ENCODE results near the gene IPCEF1. TPM values are rescaled to one million over a fixed set of nuclear protein-coding genes. Genes with fewer than 3 reads are reported as not detected.
"Not testable (repeated sequence)": the region's sequence is repeated elsewhere in the genome, so short reads cannot be mapped to it uniquely, and the experiment has no call there.

IPCEF1 gene
- total and polyA plus RNA-seq, 2 experiments from 2014 or later, result 0.15 TPM; not detected in 1

DNA sequence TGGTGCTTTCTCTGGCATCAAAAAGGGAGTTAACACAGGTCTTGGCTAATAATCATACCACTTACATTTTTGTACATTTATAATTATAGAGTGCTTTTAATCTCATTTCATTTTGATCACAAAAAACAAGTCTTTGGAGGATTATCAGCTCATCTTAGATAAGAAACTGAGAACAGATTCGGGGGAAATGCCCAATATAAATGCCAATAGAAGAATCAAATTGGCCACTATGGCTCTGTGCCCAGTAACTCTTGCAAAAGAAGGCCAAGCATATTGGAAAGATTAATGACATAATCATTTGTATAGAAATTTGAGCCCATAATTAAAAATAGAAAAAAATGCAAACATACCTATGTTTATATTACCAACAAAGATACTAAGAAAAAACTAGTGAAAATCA lies 42.5 kb downstream of the IPCEF1 start:
- Histone ChIP-seq H3K4me1 (ENCODE audit: low read depth) (no peaks in the 10 kb centered on the region), H3K4me3 (no peak overlapping the region), H3K36me3 (no peaks in the 10 kb centered on the region), H3K27ac (no peak overlapping the region), H3K9me3 (ENCODE audit: low read depth) (no peaks in the 10 kb centered on the region), H3K27me3 (no peaks in the 10 kb centered on the region)
- no peak for DNase-seq (ENCODE audit: low read depth in 1 of 2, low spot score in 1 of 2)
- TF ChIP-seq, protein P1, sequence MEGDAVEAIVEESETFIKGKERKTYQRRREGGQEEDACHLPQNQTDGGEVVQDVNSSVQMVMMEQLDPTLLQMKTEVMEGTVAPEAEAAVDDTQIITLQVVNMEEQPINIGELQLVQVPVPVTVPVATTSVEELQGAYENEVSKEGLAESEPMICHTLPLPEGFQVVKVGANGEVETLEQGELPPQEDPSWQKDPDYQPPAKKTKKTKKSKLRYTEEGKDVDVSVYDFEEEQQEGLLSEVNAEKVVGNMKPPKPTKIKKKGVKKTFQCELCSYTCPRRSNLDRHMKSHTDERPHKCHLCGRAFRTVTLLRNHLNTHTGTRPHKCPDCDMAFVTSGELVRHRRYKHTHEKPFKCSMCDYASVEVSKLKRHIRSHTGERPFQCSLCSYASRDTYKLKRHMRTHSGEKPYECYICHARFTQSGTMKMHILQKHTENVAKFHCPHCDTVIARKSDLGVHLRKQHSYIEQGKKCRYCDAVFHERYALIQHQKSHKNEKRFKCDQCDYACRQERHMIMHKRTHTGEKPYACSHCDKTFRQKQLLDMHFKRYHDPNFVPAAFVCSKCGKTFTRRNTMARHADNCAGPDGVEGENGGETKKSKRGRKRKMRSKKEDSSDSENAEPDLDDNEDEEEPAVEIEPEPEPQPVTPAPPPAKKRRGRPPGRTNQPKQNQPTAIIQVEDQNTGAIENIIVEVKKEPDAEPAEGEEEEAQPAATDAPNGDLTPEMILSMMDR (IDR thresholded peaks at IDR 0.05; ENCODE audit: low read depth, low read length), result no peak

DNA sequence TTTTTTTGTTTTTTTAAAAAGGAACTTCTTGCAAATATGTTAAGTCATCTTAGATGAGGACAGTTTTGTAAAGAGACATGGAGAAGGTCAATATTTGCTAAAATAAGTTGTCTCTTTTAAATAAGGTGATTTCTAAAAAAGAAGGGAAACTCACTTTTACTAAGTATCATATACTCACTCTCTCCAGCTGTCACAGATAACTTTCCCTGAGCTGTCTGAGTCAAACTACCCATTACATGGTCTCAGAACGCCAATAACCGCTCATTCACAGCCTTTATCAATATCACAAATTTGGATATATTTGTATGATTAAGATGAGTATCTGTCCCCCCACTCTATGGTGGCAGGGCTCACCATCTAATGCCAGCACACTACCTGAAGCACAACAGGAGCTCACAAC lies 47.6 kb downstream of the IPCEF1 start:
- Histone ChIP-seq H3K4me3 (no peak overlapping the region), H3K4me1 (ENCODE audit: low read depth) (no peaks in the 10 kb centered on the region), H3K27me3 (no peaks in the 10 kb centered on the region), H3K9me3 (ENCODE audit: low read depth) (no peaks in the 10 kb centered on the region), H3K27ac (no peak overlapping the region), H3K36me3 (no peaks in the 10 kb centered on the region)
- TF ChIP-seq, protein P1 (IDR thresholded peaks at IDR 0.05; ENCODE audit: low read depth, low read length), result no peak
- DNase-seq (ENCODE audit: low read depth in 1 of 2, low spot score in 1 of 2), result no peak

DNA sequence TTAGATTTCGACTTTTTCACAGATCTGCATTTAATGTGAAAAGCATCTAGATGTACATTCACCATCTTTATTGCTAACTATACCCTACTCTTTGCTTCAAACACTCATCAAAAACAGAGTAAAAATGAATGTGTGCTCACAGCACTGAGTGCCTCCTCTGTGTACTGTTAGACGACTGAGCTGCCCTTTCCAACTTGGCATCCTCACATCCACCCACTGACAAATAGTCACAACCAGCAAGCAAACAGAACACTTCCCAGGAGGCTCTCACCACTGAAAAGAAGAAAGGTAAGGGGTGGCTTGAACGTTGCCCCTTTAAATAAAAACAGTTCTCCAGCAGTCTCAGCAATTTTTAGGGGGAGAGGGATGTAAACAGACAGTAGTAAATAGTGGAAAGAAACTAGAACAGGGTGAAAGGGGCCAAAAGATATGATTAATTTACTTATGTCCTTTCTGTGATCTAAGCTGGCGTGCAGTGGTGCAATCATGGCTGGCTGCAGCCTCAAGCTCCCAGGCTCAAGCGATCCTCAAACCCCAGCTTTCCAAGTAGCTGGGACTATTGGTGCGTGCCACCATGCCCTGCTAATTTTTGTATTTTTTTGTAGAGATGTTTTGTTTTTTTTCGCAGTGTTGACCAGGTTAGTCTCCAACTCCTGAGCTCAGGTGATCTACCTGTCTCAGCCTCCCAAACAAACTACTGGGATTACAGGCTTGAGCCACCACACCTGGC lies 48.7 kb downstream of the IPCEF1 start:
- H3K9me3 ChIP-seq (ENCODE audit: low read depth), result no peaks in the 10 kb centered on the region
- no peaks in the 10 kb centered on the region for H3K27me3 ChIP-seq
- DNase-seq (ENCODE audit: low read depth in 1 of 2, low spot score in 1 of 2), result no peak
- no peaks in the 10 kb centered on the region for H3K4me1 ChIP-seq (ENCODE audit: low read depth)
- H3K4me3 ChIP-seq, result no peak overlapping the region
- H3K36me3 ChIP-seq, result no peaks in the 10 kb centered on the region
- no peak overlapping the region for H3K27ac ChIP-seq
- TF ChIP-seq, protein P1 (IDR thresholded peaks at IDR 0.05; ENCODE audit: low read depth, low read length), result no peak

- DNase-seq (ENCODE audit: low read depth in 1 of 2, low spot score in 1 of 2); H3K4me3 ChIP-seq; H3K27ac ChIP-seq; H3K4me1 ChIP-seq (ENCODE audit: low read depth); H3K27me3 ChIP-seq; H3K9me3 ChIP-seq (ENCODE audit: low read depth); H3K36me3 ChIP-seq: not testable (repeated sequence)
These were observed 49.5 kb downstream of the IPCEF1 start for GRCh38 chr6:154307147-154307546.

- no peak for DNase-seq (ENCODE audit: low read depth in 1 of 2, low spot score in 1 of 2)
- TF ChIP-seq, protein P1 (IDR thresholded peaks at IDR 0.05; ENCODE audit: low read depth, low read length), result no peak
- Histone ChIP-seq H3K36me3 (no peaks in the 10 kb centered on the region), H3K4me1 (ENCODE audit: low read depth) (no peaks in the 10 kb centered on the region), H3K27me3 (no peaks in the 10 kb centered on the region), H3K27ac (no peak overlapping the region), H3K4me3 (no peak overlapping the region), H3K9me3 (ENCODE audit: low read depth) (no peaks in the 10 kb centered on the region)
These were observed 49.9 kb downstream of the IPCEF1 start for GRCh38 chr6:154306696-154307095.

DNA sequence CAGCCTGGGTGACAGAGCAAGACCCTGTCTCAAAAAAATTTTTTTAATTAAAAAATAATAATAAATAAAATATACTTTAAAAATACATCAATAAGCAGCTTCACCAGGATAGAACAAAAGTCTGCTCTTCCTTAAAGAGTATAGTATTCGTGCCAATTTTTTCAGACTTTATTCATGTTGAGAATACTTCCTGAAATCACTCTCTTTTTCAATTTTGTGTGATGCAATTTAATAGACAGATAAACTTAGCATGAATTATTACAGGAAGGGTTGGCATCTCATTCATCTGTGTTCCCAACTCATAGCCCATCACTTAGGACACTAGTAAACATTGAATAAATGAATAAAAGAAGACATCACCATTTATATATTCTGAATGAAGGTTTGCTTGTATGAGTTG lies 52.4 kb downstream of the IPCEF1 start:
- DNase-seq (ENCODE audit: low read depth in 1 of 2, low spot score in 1 of 2), result no peak
- H3K27ac ChIP-seq, result no peak overlapping the region

DNA sequence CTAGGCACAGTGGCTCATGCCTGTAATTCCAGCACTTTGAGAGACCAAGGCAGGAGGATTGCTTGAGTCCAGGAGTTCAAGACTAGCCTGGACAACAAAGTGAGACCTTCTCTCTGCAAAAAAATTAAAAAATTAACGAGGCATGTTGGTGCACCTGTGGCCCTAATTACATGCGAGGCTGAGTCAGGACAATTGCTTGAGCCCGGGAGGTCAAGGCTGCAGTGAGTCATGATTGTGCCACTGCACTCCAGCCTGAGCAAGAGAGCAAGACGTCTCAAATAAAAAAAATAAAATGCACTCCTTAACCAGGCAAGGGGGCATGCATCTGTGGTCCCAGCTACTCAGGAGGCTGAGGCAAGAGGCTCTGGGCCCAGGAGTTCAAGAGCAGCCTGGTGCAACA lies 53.0 kb downstream of the IPCEF1 start:
- H3K27ac ChIP-seq; H3K36me3 ChIP-seq; H3K4me1 ChIP-seq (ENCODE audit: low read depth); H3K27me3 ChIP-seq; H3K9me3 ChIP-seq (ENCODE audit: low read depth); H3K4me3 ChIP-seq: not testable (repeated sequence)
- DNase-seq (ENCODE audit: low read depth in 1 of 2, low spot score in 1 of 2), result peak in 1 of 2 donors; percentile 9

More for the DNA sequence above, 52.4 kb downstream of the IPCEF1 start:
- Histone ChIP-seq H3K9me3 (ENCODE audit: low read depth) (no peaks in the 10 kb centered on the region), H3K36me3 (no peaks in the 10 kb centered on the region), H3K4me3 (no peak overlapping the region), H3K4me1 (ENCODE audit: low read depth) (no peaks in the 10 kb centered on the region), H3K27me3 (no peaks in the 10 kb centered on the region)
- TF ChIP-seq, protein P1 (IDR thresholded peaks at IDR 0.05; ENCODE audit: low read depth, low read length), result no peak
